ENCODE results near the gene ZNF74. TPM values are rescaled to one million over a fixed set of nuclear protein-coding genes. Genes with fewer than 3 reads are reported as not detected.

The ZNF74 gene
- total RNA-seq, 2 experiments from 2014 or later: 7.9 to 8.0 TPM

DNA sequence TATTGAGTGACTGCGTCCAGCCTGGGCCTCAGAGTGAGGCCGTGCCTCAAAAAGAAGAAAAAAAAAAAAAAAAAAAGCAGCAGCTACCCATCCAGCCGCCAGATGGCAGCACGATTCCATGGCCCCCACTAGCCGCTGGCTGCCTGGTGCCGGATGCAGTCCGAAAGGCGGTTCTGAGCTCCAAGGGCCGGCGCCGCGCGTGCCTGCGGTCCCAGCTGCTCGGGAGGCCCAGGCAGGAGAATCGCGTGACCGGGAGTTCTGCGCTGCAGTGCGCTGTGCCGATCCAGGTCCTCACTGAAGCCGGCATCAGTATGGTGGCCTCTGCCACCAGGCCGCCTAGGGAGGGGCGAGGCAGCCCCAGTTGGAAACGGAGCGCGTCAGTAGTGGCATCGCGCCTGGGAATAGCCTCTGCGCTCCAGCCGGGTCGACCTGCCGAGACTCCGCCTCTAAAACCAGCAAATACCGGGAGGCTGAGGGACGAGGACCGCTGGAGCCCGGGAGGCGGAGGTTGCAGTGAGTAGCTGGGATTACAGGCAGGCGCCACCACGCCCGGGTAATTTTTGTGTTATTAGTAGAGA lies 24.3 kb downstream of the ZNF74 start:
- Mint-ChIP-seq H3K4me1 (ENCODE audit: low read depth) (no peaks in the 10 kb centered on the region), H3K9me3 (no peaks in the 10 kb centered on the region), H3K27me3 (ENCODE audit: low read depth) (peaks cover under 1% of the 10 kb centered on the region), H3K36me3 (ENCODE audit: low read depth) (no peaks in the 10 kb centered on the region), H3K27ac (no peak overlapping the region), H3K4me3 (no peak overlapping the region)
- intact Hi-C loops (cut with micrococcal nuclease): loop anchor here (1.0 to 5.0 kb wide), 4 partner anchors 38 to 324 kb away; no protein-coding TSS in a partner anchor
- CTCF ChIA-PET: interaction anchor here (0.6 to 3.7 kb wide), 20 partner anchors 10 to 375 kb away, joined by 3 to 64 read pairs (median 5); partner anchors contain the start of gene ZNF74
- peak; percentile 70 for DNase-seq

DNA sequence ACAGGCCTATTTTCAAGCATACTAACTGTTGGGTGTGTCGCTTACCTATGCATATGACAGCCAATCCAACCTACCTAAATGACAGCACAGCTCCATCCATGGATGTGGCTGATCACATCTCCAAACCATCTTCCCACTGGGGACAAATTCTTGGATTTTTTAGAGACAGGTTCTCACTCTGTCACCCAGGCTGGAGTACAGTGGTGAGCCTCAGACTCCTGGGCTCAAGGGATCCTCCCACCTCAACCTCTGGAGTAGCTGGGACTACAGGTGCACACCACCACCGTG lies 25.7 kb downstream of the ZNF74 start:
- Mint-ChIP-seq H3K36me3 (ENCODE audit: low read depth) (no peaks in the 10 kb centered on the region), H3K4me3 (no peak overlapping the region), H3K27ac (no peak overlapping the region), H3K9me3 (no peaks in the 10 kb centered on the region), H3K4me1 (ENCODE audit: low read depth) (no peaks in the 10 kb centered on the region), H3K27me3 (ENCODE audit: low read depth) (peaks cover 4% of the 10 kb centered on the region)
- CTCF ChIA-PET: interaction anchor here (1.8 to 3.7 kb wide), 2 partner anchors 36 to 71 kb away, joined by 5 to 64 read pairs; no protein-coding TSS in a partner anchor
- intact Hi-C loops (cut with micrococcal nuclease): loop anchor here (5.0 kb wide), 2 partner anchors 153 to 323 kb away; no protein-coding TSS in a partner anchor
- DNase-seq: no peak

DNA sequence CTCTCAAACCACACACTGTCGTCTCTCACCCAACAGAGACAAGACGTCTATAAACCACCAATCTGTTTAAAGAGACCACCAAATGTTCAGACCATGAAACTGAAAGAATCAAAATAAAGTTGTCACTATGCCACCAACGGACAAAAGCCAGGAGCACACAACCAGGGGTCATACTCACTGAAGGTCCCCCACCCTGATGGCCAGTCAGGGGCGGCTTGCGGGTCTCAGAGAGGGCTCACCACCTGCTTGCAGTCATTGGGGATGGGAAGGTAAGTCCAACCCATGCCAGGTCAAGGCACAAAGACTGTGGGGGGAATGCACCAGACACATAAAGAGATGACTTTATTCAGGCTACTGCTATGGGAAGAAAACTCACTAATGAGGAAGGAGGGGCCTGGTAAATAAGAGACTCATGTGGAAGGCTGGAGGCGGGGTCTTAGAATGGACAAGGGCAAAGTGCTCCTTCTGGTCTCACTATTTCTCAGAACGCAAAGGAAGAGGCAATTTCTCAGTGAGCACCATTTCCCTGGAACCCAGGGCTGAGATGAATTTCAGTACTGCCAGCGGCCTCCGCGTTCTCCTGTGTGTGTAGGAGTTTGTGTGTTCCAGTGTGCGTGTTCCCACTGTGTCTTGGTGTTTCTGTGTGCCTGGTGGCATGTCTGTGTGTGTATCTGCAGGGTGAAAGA lies 26.3 kb downstream of the ZNF74 start:
- CTCF ChIA-PET: interaction anchor here (3.7 kb wide), 1 partner anchor 35 kb away, joined by 64 read pairs; no protein-coding TSS in a partner anchor
- DNase-seq: no peak
- H3K4me3 Mint-ChIP-seq: no peak overlapping the region
- intact Hi-C loops (cut with micrococcal nuclease): no loop called here
- H3K27me3 Mint-ChIP-seq (ENCODE audit: low read depth): peaks cover 6% of the 10 kb centered on the region
- H3K9me3 Mint-ChIP-seq: no peaks in the 10 kb centered on the region
- H3K27ac Mint-ChIP-seq: no peak overlapping the region
- peaks cover 2% of the 10 kb centered on the region for H3K4me1 Mint-ChIP-seq (ENCODE audit: low read depth)
- H3K36me3 Mint-ChIP-seq (ENCODE audit: low read depth): no peaks in the 10 kb centered on the region

DNA sequence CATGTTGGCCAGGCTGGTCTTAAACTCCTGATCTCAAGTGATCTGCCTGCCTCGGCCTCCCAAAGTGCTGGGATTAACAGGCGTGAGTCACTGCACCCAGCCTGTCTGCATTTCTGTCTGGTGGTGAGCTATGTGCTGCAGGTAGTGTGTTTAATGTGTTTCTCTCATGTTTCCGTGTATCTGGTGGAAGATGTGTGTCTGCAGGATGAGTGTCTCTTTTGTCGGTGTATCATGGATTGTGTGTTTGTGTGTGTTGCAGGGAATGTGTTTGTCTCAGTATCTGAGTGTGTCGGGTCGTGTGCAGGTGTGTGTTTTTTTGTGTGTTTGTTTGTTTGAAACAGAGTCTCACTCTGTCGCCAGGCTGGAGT lies 27.5 kb downstream of the ZNF74 start:
- Mint-ChIP-seq H3K9me3 (no peaks in the 10 kb centered on the region), H3K27me3 (ENCODE audit: low read depth) (peaks cover 9% of the 10 kb centered on the region), H3K4me1 (ENCODE audit: low read depth) (peaks cover 2% of the 10 kb centered on the region), H3K27ac (no peak overlapping the region), H3K4me3 (no peak overlapping the region), H3K36me3 (ENCODE audit: low read depth) (no peaks in the 10 kb centered on the region)
- intact Hi-C loops (cut with micrococcal nuclease): no loop called here
- CTCF ChIA-PET: interaction anchor here (0.9 to 1.1 kb wide), 2 partner anchors 33 to 35 kb away, joined by 3 to 5 read pairs; no protein-coding TSS in a partner anchor
- DNase-seq: no peak

DNA sequence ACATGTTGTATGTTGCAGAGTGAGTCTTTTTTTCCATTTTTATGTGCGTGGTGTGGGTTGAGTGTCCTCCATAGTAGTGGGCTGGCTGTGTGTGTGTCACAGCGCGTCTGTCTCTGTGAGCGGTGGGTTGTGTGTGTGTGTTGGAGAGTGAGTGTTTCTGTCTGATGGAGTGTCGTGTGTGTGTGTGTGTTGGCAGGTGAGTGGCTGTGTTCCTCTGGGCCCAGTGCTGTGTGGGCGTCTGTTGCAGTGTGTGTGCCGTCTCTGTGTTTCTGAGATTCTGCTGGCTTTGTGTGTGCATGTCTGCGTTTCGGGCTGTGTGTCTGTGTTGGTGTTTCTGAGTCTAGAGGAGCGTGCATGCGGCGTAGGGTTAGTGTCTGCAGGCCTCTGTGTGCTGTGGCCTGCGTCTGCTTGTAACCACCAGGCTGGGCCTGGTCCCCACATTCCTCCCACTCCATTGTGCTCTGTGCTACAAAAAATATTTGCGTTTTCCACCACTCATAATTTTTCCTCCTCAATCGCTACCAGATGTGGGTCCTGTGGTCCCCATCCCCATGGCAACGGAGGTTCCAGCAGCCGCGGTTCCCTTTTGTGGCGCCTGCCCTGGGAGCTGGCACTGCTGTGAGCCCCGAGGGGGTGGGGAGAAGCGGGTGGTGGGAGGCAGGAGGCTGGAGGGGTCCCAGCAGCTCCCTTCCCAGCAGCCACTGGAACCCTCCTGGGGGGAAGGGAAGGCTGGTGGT lies 28.5 kb downstream of the ZNF74 start:
- H3K27me3 Mint-ChIP-seq (ENCODE audit: low read depth): peaks cover 19% of the 10 kb centered on the region
- no peaks in the 10 kb centered on the region for H3K36me3 Mint-ChIP-seq (ENCODE audit: low read depth)
- H3K4me3 Mint-ChIP-seq: no peak overlapping the region
- no peaks in the 10 kb centered on the region for H3K9me3 Mint-ChIP-seq
- CTCF ChIA-PET: interaction anchor here (0.7 to 1.3 kb wide), 3 partner anchors 32 to 78 kb away, joined by 3 to 5 read pairs (median 3); no protein-coding TSS in a partner anchor
- H3K27ac Mint-ChIP-seq: no peak overlapping the region
- no peak for DNase-seq
- peaks cover 2% of the 10 kb centered on the region for H3K4me1 Mint-ChIP-seq (ENCODE audit: low read depth)
- intact Hi-C loops (cut with micrococcal nuclease): no loop called here

DNA sequence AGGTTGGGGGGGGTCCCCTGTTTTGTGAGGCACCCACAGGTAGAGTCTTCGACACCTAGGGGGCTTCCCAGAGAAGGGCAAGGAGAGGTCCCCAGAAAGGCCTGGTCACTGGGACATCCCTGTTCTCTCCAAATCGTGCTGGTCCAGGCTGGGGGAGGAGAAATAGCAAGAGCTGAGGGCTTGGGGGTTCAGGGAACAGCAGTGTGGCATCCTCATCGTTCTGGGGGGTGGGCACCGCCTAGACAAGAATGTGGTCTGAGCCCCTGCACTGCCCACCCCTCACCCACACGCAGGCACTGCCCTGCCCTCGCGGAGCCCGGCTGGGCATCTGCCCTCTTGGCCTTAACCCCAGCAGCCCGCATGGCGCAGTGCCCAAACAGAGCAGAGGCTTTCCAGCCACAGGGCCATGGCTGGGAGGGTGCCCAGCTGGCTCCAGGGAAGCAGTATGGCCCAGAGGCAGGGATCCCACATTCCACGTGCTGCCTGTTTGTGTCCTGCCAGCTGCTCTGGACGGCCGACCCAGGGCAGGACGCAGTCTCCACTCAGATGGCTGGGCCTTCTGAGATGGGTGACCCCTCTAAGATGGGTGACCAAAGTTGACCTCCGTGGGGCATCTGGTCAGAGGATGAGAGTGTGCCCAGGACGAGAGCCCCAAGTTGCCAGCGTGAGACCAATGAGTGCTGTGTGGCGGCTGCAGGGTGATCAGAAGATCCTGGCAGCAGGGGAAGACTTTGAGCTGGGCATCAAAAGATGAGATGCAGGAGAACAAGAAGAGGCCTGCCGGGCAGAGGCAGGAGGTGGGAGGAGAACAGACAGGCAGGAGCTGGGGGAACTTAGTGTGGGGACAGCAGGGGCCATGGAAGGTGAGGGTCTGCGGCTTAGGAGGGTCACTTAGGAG lies 29.3 kb downstream of the ZNF74 start:
- intact Hi-C loops (cut with micrococcal nuclease): no loop called here
- DNase-seq: no peak
- CTCF ChIA-PET: interaction anchor here (0.5 to 1.3 kb wide), 3 partner anchors 33 to 245 kb away, joined by 3 to 5 read pairs (median 3); no protein-coding TSS in a partner anchor
- no peaks in the 10 kb centered on the region for H3K36me3 Mint-ChIP-seq (ENCODE audit: low read depth)
- no peak overlapping the region for H3K27ac Mint-ChIP-seq
- H3K4me1 Mint-ChIP-seq (ENCODE audit: low read depth): peaks cover 2% of the 10 kb centered on the region
- no peaks in the 10 kb centered on the region for H3K9me3 Mint-ChIP-seq
- peaks cover 21% of the 10 kb centered on the region for H3K27me3 Mint-ChIP-seq (ENCODE audit: low read depth)
- H3K4me3 Mint-ChIP-seq: no peak overlapping the region

DNA sequence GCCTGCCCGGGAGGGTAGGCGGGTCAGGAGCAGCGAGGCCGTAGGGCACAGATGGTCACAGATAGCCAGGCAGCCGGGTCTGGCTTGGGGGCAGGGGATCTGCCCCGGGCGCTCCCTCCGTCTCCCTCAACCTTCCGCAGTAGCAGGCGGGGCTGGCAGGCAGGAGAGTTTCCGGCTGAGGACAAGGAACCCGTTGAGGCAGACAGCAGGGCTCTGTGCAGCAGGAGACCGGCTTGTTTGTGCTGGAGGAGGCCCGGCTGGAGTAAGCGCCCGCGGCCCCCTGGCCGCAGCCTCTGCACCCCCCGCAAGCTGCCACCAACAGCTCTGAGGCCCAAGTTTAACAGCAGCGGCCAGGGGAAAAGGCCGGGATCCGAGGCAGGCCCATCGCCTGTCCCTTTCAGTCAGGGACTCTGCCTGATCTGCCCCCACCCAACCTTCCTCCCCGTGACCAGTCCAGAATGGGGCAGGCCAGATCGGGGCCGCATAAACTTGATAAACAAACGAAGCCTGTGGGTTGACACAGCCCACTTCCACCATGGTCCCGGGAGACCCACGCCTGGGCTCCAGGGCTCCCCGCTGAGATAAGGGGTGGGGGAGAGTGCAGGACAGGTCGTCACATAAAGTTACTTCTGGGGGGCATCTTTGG lies 30.1 kb downstream of the ZNF74 start:
- Mint-ChIP-seq H3K27me3 (ENCODE audit: low read depth) (peaks cover 25% of the 10 kb centered on the region), H3K36me3 (ENCODE audit: low read depth) (no peaks in the 10 kb centered on the region), H3K4me3 (no peak overlapping the region), H3K27ac (no peak overlapping the region), H3K4me1 (ENCODE audit: low read depth) (peaks cover 4% of the 10 kb centered on the region), H3K9me3 (no peaks in the 10 kb centered on the region)
- intact Hi-C loops (cut with micrococcal nuclease): no loop called here
- no peak for DNase-seq
- CTCF ChIA-PET: interaction anchor here (0.5 kb wide), 1 partner anchor 245 kb away, joined by 3 read pairs; no protein-coding TSS in a partner anchor

DNA sequence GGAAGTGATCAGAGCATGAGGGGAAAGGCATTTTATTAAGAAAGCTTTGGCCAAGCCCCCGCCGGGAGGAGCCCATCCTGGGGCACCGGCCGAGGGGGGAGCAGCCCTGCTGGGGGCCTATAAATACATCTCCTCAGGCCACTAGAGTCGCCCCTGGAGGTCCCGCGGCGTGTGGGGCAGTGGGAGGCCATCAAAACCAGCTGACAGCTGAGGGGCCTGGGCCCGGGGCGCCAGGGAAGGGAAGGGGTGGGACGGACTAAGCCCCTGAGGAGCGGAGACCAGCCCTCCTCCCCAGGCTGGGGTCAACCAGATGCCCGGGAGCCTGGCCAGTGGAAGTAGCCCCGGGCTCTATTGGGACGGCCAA lies 30.6 kb downstream of the ZNF74 start:
- DNase-seq: no peak
- H3K27ac Mint-ChIP-seq: no peak overlapping the region
- intact Hi-C loops (cut with micrococcal nuclease): no loop called here
- CTCF ChIA-PET: no interaction called here
- H3K36me3 Mint-ChIP-seq (ENCODE audit: low read depth): no peaks in the 10 kb centered on the region
- no peak overlapping the region for H3K4me3 Mint-ChIP-seq
- peaks cover 26% of the 10 kb centered on the region for H3K27me3 Mint-ChIP-seq (ENCODE audit: low read depth)
- H3K9me3 Mint-ChIP-seq: no peaks in the 10 kb centered on the region
- H3K4me1 Mint-ChIP-seq (ENCODE audit: low read depth): peaks cover 5% of the 10 kb centered on the region

DNA sequence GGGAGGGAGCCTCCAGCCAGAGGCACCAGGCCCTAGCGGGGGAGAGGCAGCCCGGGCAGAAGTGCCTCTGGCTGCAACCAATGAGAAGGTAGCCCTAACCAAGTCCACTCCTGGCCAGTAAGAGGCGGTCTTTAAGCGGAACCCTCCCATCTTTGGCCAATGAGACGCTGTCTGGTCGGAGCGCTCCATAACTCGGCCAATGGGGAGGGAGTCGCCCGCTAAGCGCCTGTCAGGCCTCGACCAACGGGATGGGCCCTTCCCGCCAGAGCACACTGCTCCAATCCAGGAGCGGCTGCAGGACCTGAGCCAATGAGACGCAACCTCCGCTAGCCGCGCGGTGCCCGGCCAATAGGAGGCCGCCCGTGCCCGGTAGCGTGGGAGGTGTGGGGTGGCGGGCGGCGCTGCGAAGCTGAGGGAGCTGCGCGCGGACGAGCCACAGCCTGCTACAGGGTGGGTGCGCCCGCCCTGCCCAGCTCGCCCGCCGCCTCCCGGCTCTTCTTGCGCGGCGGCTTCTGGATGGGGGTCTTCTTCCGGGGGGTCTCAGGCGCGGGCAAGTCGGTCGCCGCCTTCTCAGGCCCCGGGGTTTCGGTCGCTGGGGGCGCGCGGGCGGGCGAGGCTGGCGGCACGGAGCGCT lies 31.1 kb downstream of the ZNF74 start:
- Mint-ChIP-seq H3K4me1 (ENCODE audit: low read depth) (peaks cover 8% of the 10 kb centered on the region), H3K36me3 (ENCODE audit: low read depth) (no peaks in the 10 kb centered on the region), H3K27ac (no peak overlapping the region), H3K27me3 (ENCODE audit: low read depth) (peaks cover 29% of the 10 kb centered on the region), H3K9me3 (no peaks in the 10 kb centered on the region), H3K4me3 (peak overlapping the region; percentile 13)
- CTCF ChIA-PET: no interaction called here
- intact Hi-C loops (cut with micrococcal nuclease): loop anchor here (5.0 kb wide), 2 partner anchors 142 to 277 kb away; no protein-coding TSS in a partner anchor
- DNase-seq: no peak

DNA sequence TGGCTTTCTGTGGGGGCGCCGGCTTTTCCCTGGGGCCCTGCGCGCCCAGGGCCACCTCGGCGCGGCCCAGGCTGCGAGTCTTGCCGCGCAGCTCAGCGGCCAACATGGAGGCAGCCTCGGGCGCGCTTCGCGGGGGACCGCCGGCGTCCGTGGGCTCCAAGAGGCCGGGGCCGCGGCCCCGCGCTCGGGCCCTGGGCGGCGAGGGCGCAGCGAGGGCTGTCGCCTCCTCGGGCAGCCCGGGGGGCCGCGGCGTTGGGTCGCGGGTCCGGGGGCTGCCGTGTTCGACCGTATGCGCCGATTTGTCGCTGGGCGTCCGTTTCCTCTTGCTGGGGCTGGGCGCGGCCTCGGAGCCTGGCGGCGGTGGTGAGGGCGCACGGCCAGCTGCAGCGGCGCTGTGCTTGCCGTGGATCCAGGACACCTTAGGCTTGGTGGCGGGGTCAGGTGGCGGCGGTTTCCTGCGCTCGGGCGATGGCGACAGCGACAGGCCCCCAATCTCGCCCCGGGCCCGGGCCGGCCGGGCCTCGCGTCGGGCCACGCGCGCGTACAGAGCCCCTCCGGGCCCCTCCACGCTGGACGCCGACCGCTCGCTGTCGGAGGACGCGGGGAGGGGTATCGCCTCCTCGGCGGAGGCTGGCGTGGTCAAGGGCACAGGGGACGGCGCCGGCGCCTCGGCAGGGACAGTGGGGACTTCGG lies 31.8 kb downstream of the ZNF74 start:
- H3K27me3 Mint-ChIP-seq (ENCODE audit: low read depth): peaks cover 33% of the 10 kb centered on the region
- peaks cover 12% of the 10 kb centered on the region for H3K4me1 Mint-ChIP-seq (ENCODE audit: low read depth)
- intact Hi-C loops (cut with micrococcal nuclease): loop anchor here (5.0 kb wide), 2 partner anchors 142 to 277 kb away; no protein-coding TSS in a partner anchor
- CTCF ChIA-PET: no interaction called here
- H3K9me3 Mint-ChIP-seq: no peaks in the 10 kb centered on the region
- no peak overlapping the region for H3K4me3 Mint-ChIP-seq
- no peak overlapping the region for H3K27ac Mint-ChIP-seq
- H3K36me3 Mint-ChIP-seq (ENCODE audit: low read depth): no peaks in the 10 kb centered on the region
- DNase-seq: no peak

DNA sequence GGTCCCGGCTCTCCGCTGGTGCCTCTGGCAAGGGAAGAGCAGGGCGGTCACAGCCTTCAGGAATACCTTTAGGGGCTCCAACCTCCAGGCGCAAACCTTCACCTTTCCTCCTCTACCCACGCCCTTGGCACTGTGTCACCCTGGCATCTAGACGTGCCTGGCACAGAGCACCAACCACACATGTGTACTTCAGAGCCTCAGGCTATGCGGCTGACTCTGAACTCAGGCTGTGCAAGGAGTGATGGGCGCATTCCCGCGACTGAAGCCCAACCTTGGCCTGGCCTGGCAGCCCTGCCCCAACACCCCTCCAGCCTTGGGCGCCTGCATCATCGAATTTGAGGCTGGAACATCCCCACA lies 32.3 kb downstream of the ZNF74 start:
- Mint-ChIP-seq H3K9me3 (no peaks in the 10 kb centered on the region), H3K27me3 (ENCODE audit: low read depth) (peaks cover 36% of the 10 kb centered on the region), H3K27ac (no peak overlapping the region), H3K4me1 (ENCODE audit: low read depth) (peaks cover 15% of the 10 kb centered on the region), H3K4me3 (no peak overlapping the region), H3K36me3 (ENCODE audit: low read depth) (no peaks in the 10 kb centered on the region)
- CTCF ChIA-PET: no interaction called here
- intact Hi-C loops (cut with micrococcal nuclease): loop anchor here (5.0 kb wide), 2 partner anchors 141 to 276 kb away; no protein-coding TSS in a partner anchor
- DNase-seq: no peak
